ENCODE measurements around the gene EXO1.

DNA sequence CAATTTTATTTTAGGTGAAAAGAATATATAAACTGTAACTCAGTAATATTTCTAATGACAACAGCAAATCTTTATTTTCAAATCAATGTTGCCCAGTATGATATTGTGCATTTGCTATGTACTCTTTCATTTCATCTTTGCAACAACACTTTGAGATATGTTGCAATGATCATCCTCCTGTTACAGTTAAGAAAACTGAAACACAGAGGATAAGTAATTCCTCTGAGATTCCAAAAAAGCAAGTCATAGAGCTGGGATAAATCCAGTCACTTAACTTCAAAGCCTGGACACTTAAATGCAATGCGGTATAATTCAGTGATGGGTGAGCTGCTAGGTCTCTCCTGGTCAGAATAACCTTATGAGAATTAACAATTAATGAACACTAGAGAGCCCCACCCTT lies 48.6 kb upstream of the EXO1 start:
- TF ChIP-seq, protein P1, sequence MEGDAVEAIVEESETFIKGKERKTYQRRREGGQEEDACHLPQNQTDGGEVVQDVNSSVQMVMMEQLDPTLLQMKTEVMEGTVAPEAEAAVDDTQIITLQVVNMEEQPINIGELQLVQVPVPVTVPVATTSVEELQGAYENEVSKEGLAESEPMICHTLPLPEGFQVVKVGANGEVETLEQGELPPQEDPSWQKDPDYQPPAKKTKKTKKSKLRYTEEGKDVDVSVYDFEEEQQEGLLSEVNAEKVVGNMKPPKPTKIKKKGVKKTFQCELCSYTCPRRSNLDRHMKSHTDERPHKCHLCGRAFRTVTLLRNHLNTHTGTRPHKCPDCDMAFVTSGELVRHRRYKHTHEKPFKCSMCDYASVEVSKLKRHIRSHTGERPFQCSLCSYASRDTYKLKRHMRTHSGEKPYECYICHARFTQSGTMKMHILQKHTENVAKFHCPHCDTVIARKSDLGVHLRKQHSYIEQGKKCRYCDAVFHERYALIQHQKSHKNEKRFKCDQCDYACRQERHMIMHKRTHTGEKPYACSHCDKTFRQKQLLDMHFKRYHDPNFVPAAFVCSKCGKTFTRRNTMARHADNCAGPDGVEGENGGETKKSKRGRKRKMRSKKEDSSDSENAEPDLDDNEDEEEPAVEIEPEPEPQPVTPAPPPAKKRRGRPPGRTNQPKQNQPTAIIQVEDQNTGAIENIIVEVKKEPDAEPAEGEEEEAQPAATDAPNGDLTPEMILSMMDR (IDR thresholded peaks at IDR 0.05; ENCODE audit: insufficient read depth, low read length, poor library complexity, severe bottlenecking): no peak
- TF ChIP-seq EZH2phosphoT487 (conservative IDR thresholded peaks at IDR 0.05; ENCODE audit: low read length): no peak

Measured in SU-DHL-6 (cell line).